ENCODE measurements around the gene GTF3C1.
"Not testable (repeated sequence)": the region's sequence is repeated elsewhere in the genome, so short reads cannot be mapped to it uniquely, and the experiment has no call there.

Gene GTF3C1

DNA sequence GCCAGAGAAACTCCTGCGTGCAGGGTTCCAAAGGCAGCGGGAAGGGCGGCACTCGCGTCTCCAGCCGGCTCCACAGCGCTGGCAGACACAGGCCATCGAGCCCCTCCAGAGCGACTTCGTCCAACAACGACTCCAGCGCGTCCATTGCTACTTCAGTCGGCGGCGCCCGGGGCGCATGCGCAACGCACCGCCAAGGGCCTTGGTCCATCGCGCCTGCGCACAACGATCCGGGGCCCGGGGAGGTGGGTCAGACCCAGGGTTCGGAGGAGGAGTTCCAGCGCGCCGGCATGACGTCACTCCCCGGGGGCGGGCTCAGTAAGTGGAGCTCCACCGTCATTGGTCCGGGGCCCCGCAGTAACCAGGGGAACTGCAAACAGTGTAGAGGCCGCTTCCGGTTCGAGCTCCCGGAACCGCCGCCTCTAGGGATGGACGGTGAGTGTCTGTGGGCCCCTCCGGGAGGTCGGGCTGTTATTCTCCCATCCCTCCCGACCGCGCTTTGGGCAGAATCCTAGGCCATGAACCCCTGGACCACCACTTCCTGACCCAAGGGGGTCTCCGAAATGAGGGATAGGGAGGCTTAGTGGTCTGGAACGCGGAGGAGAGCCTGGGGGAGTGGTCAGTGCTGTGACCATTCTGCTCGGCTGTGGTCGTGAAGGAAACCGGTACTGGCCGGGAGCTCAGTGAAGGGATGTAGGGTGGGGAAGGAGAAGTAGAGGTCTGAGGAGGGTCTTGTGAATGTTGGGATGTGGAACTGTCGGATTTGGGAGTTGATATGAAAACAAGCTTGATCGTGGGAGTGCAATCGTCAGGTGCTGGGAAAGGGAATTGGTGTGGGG, at the start of gene GTF3C1, which contains the start of gene KATNIP:
Gene GTF3C1 (minus strand): TSS at position 168 of the 836 bp plus-strand sequence. CDS start 23 bp downstream, at position 145.
Gene KATNIP (plus strand): TSS at position 399 of the 836 bp plus-strand sequence. CDS start 27 bp downstream, at position 426.
- DNase-seq: peak; percentile 98

DNA sequence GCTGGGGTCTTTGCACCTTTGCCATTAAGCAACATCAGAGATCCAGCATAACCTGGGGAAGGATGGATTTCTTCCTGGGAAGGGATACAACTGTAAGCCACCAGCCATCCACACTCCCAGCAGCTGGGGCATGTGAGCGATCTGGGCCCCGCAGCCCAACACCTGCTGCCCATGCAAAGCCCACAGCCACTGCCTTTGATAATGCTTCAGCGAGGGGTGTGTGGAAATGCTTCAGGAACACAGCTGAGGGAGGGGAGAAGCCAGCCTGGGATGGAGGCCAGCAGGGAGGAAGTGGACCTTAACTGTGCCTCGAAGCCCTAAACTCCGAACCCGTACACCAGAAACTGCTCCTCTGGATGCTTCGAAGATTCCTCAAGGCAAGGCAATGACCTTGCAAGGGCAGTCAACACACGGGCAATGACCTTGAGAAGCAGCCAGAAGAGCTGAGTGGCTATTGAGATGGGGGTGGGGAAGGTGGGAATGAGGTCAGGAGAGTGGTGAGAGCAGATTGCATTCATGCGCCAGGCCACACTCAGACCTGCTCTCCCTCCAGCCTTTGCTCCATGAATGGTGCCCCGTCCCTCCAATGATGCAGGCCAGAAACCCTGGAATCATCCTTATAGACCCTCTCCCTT, 49.3 kb upstream of the GTF3C1 start:
- DNase-seq: no peak

- no peak for DNase-seq
Measured at GRCh38 chr16:27598220-27598619, 48.5 kb upstream of the GTF3C1 start.

DNA sequence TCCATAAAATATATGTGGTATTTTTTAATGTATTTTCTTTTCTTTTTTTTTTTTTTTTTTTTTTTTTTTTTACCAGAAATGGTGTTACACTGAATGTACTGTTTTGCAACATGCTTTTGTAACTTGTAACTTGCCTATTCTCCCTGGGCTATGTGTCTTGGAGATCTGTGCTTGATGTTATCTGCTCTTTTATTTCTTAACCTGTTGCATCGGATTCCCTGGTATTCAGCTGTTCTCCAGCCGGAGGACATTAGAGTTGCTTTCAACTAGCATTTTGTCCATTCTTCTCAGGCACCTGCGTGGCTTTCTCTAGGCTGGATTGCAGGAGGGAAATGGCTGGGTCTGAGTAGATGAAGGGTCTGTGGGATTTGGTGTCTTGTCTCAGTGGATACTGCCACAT, 47.6 kb upstream of the GTF3C1 start:
- no peak for DNase-seq

- DNase-seq: no peak
Measured at GRCh38 chr16:27596411-27596810, 46.7 kb upstream of the GTF3C1 start.

- DNase-seq: no peak
Measured at GRCh38 chr16:27595993-27596392, 46.3 kb upstream of the GTF3C1 start.

DNA sequence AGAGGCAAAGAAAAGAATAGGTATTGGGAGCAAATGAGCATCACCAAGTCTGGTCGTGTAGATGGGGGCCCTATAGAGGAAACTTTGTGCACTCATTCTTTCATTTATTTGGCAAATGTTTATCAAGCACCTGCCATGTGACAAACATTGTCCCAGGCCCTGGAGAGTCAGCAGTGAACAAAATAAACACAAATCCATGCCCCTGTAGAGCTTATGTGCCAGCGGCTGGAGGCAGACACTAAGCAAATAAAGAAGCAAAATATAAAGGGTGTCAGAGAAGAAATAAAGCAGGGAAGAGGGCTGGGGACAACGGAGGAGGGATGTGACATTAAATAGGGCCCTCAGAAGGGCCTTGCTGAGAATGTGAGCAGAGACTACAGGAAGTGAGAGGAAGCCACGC, 45.8 kb upstream of the GTF3C1 start:
- DNase-seq: no peak

DNA sequence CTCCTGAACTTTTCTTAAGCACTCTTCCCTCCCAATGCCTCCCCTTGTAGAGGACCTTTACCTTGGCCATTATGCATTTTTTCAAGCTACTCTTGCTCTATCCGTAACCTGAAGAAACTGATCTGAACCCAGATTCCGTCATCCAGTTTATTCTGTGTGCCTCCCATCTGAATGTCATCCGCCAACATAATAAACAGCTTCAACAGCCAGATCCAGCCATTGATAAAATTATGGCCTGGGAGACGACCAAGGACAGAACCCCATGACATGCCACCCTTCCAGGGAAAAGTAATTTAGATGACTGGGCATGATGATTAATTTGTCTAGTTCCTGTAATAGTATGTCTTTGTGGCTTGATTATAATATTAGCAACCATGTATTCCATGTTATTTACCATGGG, 42.1 kb upstream of the GTF3C1 start:
- no peak for DNase-seq

- no peak for DNase-seq
Measured at GRCh38 chr16:27588057-27588456, 38.3 kb upstream of the GTF3C1 start.

DNA sequence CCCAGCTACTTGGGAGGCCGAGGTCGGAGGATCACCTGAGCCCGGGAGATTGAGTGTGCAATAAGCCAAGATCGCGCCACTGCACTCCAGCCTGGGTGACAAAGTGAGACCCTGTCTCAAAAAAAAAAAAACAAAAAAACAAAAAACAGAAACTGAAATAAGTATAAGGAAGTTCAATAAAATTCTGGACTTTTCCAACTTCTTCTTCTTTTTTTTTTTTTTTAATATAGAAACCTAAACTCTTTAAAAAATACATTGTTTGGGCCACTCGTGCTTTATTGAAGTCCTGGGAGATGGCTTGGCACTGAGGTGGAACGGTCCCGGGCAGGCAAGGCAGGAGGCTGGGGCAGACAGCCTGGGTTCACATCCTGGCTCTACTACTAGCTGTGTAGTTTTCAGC, 37.0 kb upstream of the GTF3C1 start:
- DNase-seq: no peak

DNA sequence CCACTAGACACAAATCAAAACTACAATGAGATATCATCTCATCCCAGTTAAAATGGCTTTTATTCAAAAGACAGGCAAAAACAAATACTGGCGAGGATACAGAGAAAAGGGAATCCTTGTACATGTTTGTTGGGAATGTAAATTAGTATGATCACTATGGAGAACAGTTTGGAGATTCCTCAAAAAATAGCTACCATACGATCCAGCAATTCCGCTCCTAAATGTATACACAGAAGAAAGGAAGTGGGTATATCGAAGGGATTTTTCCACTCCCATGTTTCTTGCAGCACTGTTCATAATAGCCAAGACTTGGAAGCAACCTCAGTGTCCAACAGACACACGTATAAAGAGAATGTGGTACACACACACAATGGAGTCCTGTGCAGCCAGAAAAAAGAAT, 35.5 kb upstream of the GTF3C1 start:
- no peak for DNase-seq

GRCh38 chr16:27583634-27584033, 33.9 kb upstream of the GTF3C1 start:
- DNase-seq: no peak

DNA sequence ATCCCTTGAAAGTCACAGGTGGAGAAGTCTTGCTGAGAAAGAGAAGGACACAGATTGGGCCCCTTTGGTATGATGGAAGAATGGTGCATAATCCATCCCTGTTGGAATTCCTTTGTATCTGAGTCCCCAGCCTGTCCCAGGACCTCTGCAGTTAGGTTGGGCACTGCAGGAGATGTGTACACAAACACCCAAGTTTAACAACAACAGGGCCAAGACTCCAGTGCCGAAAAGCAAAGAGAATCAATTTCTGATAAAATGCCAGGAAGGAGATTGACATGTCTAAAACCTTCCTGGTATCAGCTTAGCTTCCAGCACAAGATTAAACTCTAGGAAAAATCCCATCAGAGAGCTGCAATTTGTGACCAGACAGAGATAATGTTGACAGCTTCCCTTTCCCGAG, 33.2 kb upstream of the GTF3C1 start:
- no peak for DNase-seq

GRCh38 chr16:27579087-27579980, 29.6 kb upstream of the GTF3C1 start:
- no peak for DNase-seq

DNA sequence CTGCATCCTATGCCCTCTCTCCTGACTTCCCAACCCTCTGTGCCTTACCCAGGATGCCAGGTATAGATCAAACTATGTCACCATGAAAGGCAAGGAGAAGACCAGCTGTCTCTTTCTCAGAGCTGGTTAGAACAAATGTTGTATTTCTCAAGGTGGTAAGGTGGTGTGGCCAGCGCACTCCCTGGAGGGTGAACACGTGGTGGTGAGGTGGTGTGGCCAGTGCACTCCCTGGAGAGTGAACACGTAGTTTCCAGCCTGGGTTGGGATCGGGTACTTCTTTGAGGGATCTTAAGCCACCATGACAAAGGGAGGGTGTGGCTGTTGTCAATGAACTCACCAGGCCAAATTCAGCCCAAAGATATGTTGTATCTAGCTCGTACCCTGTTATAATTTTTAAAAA, 27.0 kb upstream of the GTF3C1 start:
- no peak for DNase-seq

DNA sequence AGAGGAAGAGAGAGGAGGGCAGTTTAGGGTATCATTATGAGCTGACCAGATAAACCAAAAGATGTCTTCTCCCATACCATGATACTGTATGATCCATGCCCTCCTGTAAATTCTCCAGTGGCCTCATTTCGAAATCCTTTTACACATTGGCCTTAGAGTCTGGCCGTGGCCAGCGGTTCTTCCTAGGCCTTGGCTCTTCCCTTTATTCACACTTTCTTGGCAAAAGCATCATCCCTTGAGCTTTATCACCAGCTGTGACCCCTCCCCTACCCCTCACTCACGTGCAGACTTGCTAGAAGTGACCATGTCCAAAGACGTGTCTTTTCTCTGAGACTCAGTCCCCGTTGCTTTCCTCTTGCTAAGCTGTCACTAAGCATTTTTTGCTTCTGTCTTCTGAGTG, 23.0 kb upstream of the GTF3C1 start:
- no peak for DNase-seq

GRCh38 chr16:27571433-27572326, 22.0 kb upstream of the GTF3C1 start:
- no peak for DNase-seq

- not testable (repeated sequence) for DNase-seq
Measured at GRCh38 chr16:27570986-27571385, 21.3 kb upstream of the GTF3C1 start.

DNA sequence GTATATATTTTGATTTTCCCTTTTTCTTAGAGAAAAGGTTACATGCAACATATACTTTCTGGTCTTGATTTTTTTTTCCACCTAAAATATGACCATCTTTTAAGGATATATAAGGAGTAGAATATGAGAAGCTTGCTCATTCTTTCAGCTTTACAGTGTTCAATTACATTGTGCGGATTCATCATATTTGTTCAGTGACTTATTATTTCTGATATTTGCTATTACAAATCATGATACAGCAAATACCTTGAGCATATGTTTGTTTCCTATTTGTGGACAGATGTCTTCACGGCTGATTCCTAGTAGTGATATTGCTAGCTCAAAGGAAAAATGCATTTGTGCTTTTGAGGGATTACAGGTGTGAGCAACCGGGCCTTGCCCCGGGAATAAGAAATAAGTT, 18.4 kb upstream of the GTF3C1 start:
- DNase-seq: no peak

DNA sequence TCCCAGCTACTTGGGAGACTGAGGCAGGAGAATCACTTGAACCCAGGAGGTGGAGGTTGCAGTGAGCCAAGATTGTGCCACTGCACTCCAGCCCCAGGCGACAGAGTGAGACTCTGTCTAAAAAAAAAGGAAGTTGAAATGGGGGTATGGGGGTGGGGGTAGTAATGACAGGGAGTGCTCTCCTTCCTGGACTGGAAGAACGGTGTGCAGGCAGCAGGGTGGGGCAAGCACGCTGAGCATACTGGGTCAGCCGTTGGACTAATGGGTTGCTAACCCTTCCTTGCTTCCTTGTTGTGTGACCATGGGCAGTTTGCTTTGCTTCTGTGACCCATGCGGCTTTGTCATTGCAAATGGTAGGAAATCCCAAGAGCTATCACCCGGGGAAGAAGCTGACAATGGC, 16.7 kb upstream of the GTF3C1 start:
- DNase-seq: no peak

DNA sequence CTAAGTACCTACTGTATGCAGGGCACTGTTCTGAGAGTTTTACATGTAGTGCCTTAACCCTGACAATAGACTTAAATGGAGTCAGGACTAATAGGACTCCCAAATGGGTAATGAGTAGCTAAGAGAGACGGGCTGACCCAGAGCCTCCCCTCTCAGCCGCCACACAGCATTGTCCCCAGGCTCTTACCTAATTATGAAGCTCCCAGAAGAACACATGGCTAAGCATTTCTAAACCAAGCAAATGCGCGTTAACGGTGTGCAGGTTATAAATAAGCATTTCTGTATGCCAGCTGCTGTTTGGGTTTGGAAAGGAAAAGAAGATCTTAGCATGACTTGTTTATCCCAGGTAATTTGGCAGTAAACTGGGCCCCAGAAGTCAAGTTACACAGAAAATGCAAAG, 14.5 kb upstream of the GTF3C1 start:
- peak; percentile 16 for DNase-seq

DNA sequence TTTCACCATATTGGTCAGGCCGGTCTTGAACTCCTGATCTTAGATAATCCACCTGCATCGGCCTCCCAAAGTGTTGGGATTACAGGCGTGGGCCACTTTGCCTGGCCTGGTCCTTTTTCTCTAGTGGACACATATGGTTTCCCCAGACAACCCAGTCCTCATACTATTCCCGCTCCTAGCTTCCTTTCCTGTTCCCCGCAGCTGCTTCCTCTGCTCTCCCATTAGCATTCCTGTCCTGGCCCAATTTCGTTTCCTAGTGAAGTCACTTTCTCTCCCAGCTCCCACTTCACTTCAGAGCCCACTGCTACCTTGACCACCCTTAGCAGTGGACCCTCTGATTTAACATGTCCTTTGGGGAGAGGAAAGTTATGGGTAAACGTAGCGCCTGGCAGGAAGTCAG, 11.5 kb upstream of the GTF3C1 start:
- DNase-seq: no peak

Data from NCI-H1092 treated with DMSO at 0.1 percent for 48 hours (cell line).